SK-N-MC (cell line): ENCODE results near the gene MARCHF2.

Source experiments
- EZH2 ChIP-seq: fragments of 200-600 bp; sonication (generic); IDR thresholded peaks from one replicate; pipeline ENCODE4 v1.6.1; 2017; ENCODE audit warnings: antibody characterized with exemption
- POLR2AphosphoS5 ChIP-seq: IDR thresholded peaks from 2 replicates; pipeline ENCODE4 v1.6.1; 2012; ENCODE audit warnings: mild to moderate bottlenecking, low read depth, low read length, borderline replicate concordance

GRCh38 chr19:8454218-8454617, 41.1 kb downstream of the MARCHF2 start:
- TF ChIP-seq POLR2AphosphoS5 (no peak), EZH2 (no peak)
